Stomach (tissue), 9 donors: ENCODE results near the gene SCGB1A1. TPM values are rescaled to one million over a fixed set of nuclear protein-coding genes. Genes with fewer than 3 reads are reported as not detected.
A peak's percentile ranks its signal among the peaks of the same experiment; 100 is the strongest.

Experiments used
- DNase-seq, 2 donors: peaks; one replicate each; pipeline versions ENCODE4 v3.0.0 to v3.0.0-alpha.2; 2013 to 2019
- H3K27ac ChIP-seq, 5 donors: fragments of 200-600 bp in 4 of 5; sonication (generic) in 4 of 5; one replicate each; pipeline ENCODE4 v1.5.1; 2013 to 2019; ENCODE audit warnings: mild to moderate bottlenecking in 1 of 5, moderate library complexity in 1 of 5
- H3K27me3 ChIP-seq, 3 donors: fragments of 200-600 bp; sonication (generic); one replicate each; pipeline ENCODE4 v1.5.1; 2017 to 2019; ENCODE audit warnings: mixed run types in 1 of 3
- H3K36me3 ChIP-seq, 4 donors: fragments of 200-600 bp; sonication (generic); 1 replicate in 3 of 4; 2 replicates in 1 of 4; pipeline ENCODE4 v1.5.1; 2016 to 2019
- H3K4me1 ChIP-seq, 4 donors: fragments of 200-600 bp; sonication (generic); one replicate each; pipeline ENCODE4 v1.5.1; 2016 to 2019
- H3K4me3 ChIP-seq, 4 donors: fragments of 200-600 bp; sonication (generic) in 3 of 4; one replicate each; pipeline ENCODE4 v1.5.1; 2016 to 2019; ENCODE audit warnings: mild to moderate bottlenecking in 1 of 4
- H3K9me3 ChIP-seq, 4 donors: fragments of 200-600 bp; sonication (generic); one replicate each; pipeline ENCODE4 v1.5.1; 2016 to 2019
- CTCF ChIP-seq, 7 experiments: fragments of 450-650 bp in 4 of 7; fragments of 200-600 bp in 3 of 7; sonication (generic) in 3 of 7; IDR thresholded peaks; one replicate each; pipeline ENCODE4 v1.5.1; 2016 to 2019; ENCODE audit warnings: antibody characterized with exemption in 7 of 7, control low read depth in 2 of 7, mild to moderate bottlenecking in 1 of 7
- EP300 ChIP-seq: sonication (generic); formaldehyde crosslinking; IDR thresholded peaks from one replicate; pipeline ENCODE4 v1.6.1; 2017; ENCODE audit warnings: antibody characterized with exemption
- POLR2A ChIP-seq, 4 donors: fragments of 450-650 bp; IDR thresholded peaks; one replicate each; pipeline ENCODE4 v1.6.1; 2016; ENCODE audit warnings: antibody characterized with exemption in 4 of 4, control low read depth in 2 of 4, mild to moderate bottlenecking in 1 of 4, moderate library complexity in 1 of 4
- POLR2AphosphoS5 ChIP-seq, 3 donors: sonication (generic); formaldehyde crosslinking; IDR thresholded peaks; one replicate each; pipeline ENCODE4 v1.6.1; 2016; ENCODE audit warnings: antibody characterized with exemption in 3 of 3
- WGBS, 5 donors: extraction: QIAGEN DNeasy Blood & Tissue Kit in 3 of 5; methylation state at CpG; one replicate each; pipeline versions ENCODE4 v1.1.5 to v1.1.7; 2013 to 2018; 5-methylcytosine and 5-hydroxymethylcytosine counted together
- intact Hi-C: fragments of 100-400 bp; cut with DNase I; formaldehyde crosslinking; loops from one replicate; pipeline ENCODE4 v1.15.1; 2023; ENCODE audit warnings: low total_unique reads
- polyA plus RNA-seq, 3 donors: library from polyadenylated mRNA; stranded (reverse); fragments of 200-250 nt; gene quantifications; one replicate each; pipeline ENCODE4 v1.2.3, GENCODE V29; 2013
- total RNA-seq, 5 donors: library from RNA; depleted of rRNA; stranded (reverse); fragments of >200 nt; gene quantifications; one replicate each; pipeline versions ENCODE4 v1.1.0 to v1.2.3, GENCODE V29; 2014 to 2016
- donor health status: healthy with polysubstance abuse.
- donor health status: Bipolar disorder and iron deficiency.
- donor health status: healthy.

Gene SCGB1A1
- total and polyA plus RNA-seq, 8 donors = 2.6 to 53.9 (median 11.2) TPM; not detected in 5

GRCh38 chr11:62439785-62440602 lies 21.2 kb downstream of the SCGB1A1 start:
- no peaks in the 10 kb centered on the region for H3K36me3 ChIP-seq
- WGBS, 5 donors = 53 to 63% (median 60%) methylated on average over 22 to 23 of the region's 23 CpGs
- H3K27ac ChIP-seq = peak overlapping the region; percentile 47 to 82 (median 80)
- peak in 1 of 2 donors; percentile 71 for DNase-seq
- no peaks in the 10 kb centered on the region for H3K9me3 ChIP-seq
- TF ChIP-seq POLR2AphosphoS5 (IDR thresholded peaks at IDR 0.05) (peak in 1 of 3 donors; percentile 51), EP300 (no peak)
- H3K4me3 ChIP-seq = no peak overlapping the region
- peaks cover 8 to 36% (median 22%) of the 10 kb centered on the region in 4 donors for H3K4me1 ChIP-seq
- intact Hi-C loops = no loop called here
- H3K27me3 ChIP-seq = no peaks in the 10 kb centered on the region

DNA sequence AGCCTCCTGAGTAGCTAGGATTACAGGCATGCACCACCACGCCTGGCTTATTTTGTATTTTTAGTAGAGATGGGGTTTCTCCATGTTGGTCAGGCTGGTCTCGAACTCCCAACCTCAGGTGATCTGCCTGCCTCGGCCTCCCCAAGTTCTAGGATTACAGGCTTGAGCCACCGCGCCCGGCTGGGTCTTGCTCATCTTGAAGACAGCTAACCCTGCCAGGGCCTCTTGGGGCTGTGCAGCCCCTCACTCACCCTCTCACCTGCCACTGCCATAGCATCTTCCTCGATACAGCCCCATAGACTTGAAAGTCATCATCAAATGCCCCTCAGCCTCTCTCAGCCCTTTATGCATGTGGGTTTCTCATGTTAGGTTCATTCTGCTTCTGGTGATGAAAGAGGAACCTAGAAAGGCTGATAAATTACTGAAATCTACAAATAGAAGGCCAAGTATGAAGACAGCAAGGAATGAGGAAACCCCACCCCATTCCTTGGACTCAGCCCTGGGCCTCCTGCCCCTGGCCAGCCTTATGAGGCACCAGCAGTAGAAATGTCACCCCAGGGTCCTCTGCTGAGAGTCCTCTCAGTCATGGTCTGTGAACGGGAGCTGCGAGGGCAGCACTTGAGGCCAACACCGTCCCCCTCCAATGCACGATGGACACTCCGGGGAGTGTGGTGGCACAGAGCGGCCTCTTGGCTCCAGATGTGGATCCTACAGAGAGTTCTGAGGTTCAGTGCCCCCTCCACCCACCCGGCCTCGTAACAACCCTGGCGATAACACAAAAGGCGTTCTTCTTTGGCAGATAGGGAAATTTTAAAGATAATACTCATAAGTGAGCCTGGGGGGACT lies 24.8 kb downstream of the SCGB1A1 start:
- Histone ChIP-seq H3K27ac (peak overlapping the region; percentile 37 to 89 (median 85)), H3K4me1 (peaks cover 20 to 53% (median 37%) of the 10 kb centered on the region in 4 donors), H3K36me3 (no peaks in the 10 kb centered on the region), H3K27me3 (no peaks in the 10 kb centered on the region), H3K4me3 (peak overlapping the region in 3 of 4 donors; percentile 23 to 32 (median 31)), H3K9me3 (no peaks in the 10 kb centered on the region)
- no peak for DNase-seq
- intact Hi-C loops = no loop called here
- 78 to 87% (median 83%) methylated on average over 15 to 17 of the region's 17 CpGs for WGBS, 5 donors
- no peak for TF ChIP-seq POLR2AphosphoS5 (IDR thresholded peaks at IDR 0.05)
- no peak for TF ChIP-seq EP300
- TF ChIP-seq POLR2A (IDR thresholded peaks at IDR 0.05) = no peak
- no peak for TF ChIP-seq CTCF (IDR thresholded peaks at IDR 0.05)

DNA sequence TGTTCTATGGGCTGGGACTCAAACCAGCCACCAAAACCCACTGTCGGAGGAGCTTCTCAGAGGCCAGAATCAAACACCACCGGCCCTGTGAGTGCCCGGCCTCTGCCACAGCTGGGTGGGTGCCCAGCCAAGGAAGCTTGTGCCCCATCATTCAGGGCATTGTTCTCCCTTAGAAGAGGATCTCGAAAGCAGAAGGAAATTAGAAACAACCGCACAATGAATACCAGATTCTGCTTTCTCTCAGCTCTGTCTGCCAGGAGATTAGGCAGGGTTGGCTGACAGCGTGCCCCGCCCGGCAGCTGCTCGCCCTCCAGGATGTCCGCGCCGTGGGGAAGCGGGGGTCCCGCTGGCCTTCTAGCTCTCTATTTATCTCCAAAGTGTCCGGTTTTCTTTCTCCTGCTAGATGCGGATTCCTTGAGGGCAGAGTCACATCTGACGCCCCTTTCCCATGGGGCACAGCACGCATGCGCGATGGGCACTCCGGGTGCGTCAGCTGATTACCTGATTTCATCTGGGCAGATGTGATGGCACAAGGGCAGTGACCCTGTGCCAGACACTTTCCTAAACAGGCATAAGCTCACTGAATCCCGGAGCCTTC lies 25.5 kb downstream of the SCGB1A1 start:
- Histone ChIP-seq H3K9me3 (no peaks in the 10 kb centered on the region), H3K4me3 (peak overlapping the region; percentile 21 to 32 (median 27)), H3K27me3 (no peaks in the 10 kb centered on the region), H3K4me1 (peaks cover 20 to 53% (median 37%) of the 10 kb centered on the region in 4 donors), H3K27ac (peak overlapping the region; percentile 37 to 89 (median 85)), H3K36me3 (no peaks in the 10 kb centered on the region)
- WGBS, 5 donors = 20 to 41% (median 33%) methylated on average over 18 to 23 of the region's 23 CpGs
- TF ChIP-seq POLR2A (IDR thresholded peaks at IDR 0.05) (no peak), CTCF (IDR thresholded peaks at IDR 0.05) (no peak), POLR2AphosphoS5 (IDR thresholded peaks at IDR 0.05) (peak; percentile 5 to 92 (median 51)), EP300 (no peak)
- intact Hi-C loops = no loop called here
- DNase-seq = peak; percentile 30 to 83

GRCh38 chr11:62444835-62445234 lies 26.0 kb downstream of the SCGB1A1 start:
- no peak for TF ChIP-seq POLR2A (IDR thresholded peaks at IDR 0.05)
- TF ChIP-seq POLR2AphosphoS5 (IDR thresholded peaks at IDR 0.05) = no peak
- no peak for TF ChIP-seq EP300
- no peak for TF ChIP-seq CTCF (IDR thresholded peaks at IDR 0.05)
- DNase-seq = no peak
- intact Hi-C loops = no loop called here
- Histone ChIP-seq H3K9me3 (no peaks in the 10 kb centered on the region), H3K4me3 (peak overlapping the region; percentile 21 to 32 (median 27)), H3K27ac (peak overlapping the region; percentile 37 to 89 (median 85)), H3K36me3 (no peaks in the 10 kb centered on the region), H3K4me1 (peaks cover 20 to 51% (median 36%) of the 10 kb centered on the region in 4 donors), H3K27me3 (no peaks in the 10 kb centered on the region)
- 17 to 30% (median 20%) methylated on average over 9 of the region's 9 CpGs for WGBS, 5 donors
